NCI-H2196 treated with DMSO at 0.1 percent for 48 hours (cell line): ENCODE data around the gene CAMKMT.

Source experiments
- DNase-seq: peaks from one replicate; lab custom pipeline; 2025; ENCODE audit not compliant: unreplicated experiment; lab: John Stamatoyannopoulos, UW

Gene CAMKMT

GRCh38 chr2:44819061-44819460 lies 457.3 kb downstream of the CAMKMT start:
- DNase-seq, result no peak

- DNase-seq, result no peak
Observed at GRCh38 chr2:44821500-44821899, 459.8 kb downstream of the CAMKMT start.

GRCh38 chr2:44822174-44822573 lies 460.4 kb downstream of the CAMKMT start:
- no peak for DNase-seq
